GM18873 (cell line): ENCODE data around the gene LAMA3.
A peak's percentile ranks its signal among the peaks of the same experiment; 100 is the strongest.

Experiments used
- ATAC-seq: cut with Tn5 transposase; IDR thresholded peaks from one replicate; pipeline ENCODE4 v1.9.1; 2021; ENCODE audit warnings: mild to moderate bottlenecking, moderate library complexity, moderate number of reproducible peaks; ENCODE audit not compliant: unreplicated experiment, low FRiP score

LAMA3 gene

DNA sequence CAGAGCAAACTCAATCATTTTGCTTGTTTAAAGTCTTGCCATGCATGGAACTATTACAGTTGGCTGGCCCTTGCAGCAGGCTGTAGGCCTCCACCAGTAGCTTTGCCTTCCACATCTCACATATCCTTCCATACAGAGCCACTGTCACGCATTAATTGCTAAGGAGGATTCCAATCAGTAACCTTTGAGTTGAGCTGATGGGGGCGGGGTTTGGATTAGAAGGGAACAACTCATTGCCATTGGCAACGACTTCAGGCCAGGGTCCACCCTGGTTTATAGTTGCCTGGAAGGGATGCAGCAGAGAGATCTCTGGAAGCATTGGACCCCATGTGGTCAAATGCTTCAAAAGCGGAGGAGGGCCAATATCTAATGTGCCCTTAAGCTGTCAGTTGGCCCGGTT lies 262.0 kb downstream of the LAMA3 start:
- ATAC-seq, result no peak

DNA sequence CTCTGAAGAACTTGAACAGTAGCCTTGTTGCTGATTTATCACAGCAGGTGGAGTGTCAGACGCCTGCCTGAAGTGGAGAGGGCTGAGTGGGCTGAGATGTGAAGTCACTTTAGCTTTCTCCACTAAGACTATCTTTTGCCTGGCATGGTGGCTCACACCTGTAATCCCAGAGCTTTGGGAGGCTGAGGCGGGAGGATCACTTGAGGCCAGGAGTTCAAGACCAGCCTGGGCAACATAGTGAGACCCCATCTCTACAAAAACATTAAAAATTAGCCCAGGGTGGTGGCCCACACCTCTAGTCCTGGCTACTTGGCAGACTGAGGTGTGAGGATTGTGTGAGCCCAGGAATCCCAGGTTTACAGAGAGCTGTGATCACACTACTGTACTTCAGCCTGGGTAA lies 264.7 kb downstream of the LAMA3 start:
- ATAC-seq, result no peak

DNA sequence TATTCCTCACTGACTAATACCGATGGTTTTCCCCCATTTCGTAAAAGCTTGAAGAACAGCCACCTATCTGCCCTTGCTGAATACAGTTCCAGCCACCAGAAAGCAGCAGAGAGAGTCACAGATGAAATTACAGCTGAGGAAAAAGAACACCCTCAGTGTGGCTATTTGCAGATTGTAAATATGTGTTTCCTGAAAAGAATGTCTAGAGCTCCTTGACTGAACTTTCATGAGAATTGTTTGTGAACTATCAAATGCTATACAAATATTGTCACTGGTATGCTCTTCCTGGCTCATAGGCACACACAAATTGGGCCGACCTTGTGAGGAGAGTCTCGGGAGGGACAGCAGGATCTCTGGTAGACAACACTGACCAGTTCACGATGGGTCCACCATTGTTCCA lies 267.2 kb downstream of the LAMA3 start:
- ATAC-seq, result no peak

DNA sequence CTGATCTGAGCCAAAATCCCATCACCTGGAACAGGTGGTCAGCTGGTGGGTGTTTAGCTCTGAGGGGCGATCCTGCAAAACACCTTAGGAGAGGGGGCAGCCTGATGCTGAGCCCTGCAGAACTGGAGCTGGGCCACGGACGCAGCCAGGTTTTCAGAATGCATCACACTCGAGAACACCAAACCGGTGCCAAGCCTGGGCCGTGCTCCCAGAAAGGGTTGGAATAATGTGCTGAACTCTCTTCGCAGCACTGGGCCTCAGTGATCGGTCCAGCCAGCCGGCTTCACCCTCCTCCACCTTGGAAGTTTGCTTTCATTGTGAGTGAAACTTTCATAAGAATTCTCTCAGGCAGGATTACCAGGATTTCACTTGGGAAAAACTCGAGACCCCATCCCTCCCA lies 268.8 kb downstream of the LAMA3 start:
- ATAC-seq, result no peak

DNA sequence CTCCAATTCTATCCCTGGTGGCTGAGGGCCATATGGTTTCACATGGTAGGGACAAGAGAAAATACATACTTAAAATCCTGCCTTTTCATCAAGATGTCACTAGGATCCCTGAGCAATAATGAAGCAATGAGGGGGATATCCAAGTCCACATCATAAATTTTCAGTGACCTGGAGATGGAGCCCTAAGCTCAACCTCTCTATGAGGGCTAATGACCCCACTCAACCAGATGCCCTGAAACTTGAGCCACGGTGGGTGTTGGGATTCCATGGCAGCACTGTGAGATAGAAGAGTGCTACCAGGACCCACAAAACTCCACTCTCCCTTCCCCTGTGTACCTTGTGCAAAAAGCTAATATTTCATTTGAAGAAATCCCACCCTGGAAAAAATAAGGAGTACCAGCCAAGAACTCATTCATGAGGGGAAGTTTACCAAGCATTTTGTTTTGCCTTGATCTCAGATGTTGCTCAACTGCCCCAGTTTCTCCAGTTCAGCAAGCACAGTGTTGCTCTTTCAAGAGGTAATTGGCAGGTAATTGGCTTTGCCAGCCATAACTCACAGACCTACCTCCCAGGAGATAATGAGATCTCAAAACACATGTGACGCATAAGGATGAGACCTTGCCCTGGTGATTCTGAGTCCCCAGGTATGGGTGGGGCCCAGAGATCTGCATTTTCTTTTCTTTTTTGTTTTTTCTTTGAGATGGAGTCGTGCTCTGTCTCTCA lies 274.4 kb downstream of the LAMA3 start:
- no peak for ATAC-seq

DNA sequence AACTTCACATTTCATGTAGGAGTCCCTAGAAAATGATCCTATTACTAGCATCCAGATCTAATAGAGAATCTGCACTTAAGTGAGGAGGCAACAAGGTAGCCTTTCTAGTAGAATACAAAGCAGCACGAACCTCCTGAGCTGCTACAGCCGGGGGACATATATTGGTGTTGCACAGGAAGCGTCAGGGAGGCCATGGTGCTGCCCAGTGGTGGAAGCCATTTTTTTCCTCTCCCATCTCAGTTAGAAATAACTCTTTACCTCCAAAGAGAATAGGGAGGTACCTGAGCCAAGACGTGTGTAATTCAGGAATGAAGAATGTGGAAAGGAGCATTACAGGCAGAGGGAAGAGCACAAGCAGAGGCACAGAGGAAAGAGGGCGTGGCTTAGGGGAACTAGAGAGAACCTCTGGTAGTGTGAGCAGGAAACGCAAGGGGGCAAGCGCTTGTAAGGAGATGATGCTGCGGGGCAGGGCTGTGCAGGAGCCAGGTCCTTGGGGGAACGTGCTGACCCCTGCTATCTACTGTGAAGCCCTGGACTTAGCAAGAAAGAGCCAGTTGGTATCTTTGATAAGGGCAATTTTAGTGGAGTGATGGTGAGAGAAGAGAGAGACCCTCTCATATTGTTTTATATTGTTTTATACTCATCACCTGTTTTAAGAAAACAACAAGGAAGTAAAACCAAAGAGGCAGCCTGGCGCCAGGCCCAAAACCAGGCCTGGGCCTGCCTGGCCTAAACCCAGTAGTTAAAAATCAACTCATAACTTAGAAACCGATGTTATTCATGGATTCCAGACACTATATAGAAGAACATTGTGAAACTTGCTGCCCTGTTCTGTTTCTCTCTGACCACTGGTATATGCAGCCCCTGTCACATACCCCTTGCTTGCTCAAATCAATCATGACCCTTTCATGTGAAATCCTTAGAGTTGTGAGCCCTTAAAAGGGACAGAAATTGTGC lies 275.3 kb downstream of the LAMA3 start:
- no peak for ATAC-seq

DNA sequence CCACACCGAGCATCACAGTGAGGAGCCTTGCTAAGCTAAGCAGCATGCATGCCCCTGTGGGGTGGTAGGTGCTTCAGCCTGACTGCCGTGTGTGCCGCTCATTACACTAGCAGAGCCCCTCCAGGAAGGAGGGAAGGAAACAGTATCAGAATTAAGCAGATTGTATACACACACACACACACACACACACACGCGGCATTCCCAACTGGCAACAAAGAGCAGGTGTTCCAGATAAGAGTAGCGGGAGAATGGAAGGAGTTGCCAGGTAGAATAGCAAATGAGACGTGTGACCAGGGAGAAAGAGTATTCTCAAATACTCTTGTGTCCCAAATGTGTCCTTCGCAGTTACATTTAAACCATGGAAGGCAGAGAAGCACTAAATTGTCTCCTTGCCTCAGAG lies 277.7 kb downstream of the LAMA3 start:
- ATAC-seq, result no peak

DNA sequence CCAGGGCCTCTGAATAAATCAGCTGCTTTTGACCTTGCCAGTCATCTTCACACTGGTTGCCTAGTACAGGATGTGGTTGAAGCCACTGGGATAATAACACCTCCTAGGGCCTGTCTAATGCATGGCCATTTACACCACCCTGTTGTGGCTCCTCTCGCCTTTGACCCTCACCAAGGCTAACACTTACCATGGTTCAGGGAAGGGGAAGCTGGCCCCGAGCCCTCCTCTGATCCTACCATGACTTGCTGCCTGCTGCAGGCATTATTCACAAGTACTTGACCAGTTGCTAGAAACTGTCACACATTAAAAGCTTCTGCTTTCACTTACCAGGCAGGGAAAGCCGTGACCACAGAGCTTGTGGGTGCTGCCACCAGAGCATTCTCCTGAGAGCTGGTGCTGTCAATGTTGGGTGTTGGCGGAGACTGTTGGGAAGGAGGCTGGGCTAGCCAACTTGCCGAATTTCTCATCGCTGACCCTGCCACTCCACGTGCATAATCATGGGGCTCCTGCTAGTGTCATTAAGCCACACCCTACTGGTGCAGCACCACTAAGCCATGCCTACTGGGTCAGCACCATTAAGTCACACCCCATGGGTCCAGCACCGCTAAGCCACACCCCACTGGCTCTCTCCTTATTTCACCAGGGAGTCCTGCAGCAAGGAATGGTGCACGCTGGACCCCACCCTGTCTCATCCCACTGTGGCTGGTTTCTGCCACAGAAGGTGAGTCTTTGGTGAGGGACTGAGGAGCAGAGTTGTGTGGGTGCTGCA lies 278.3 kb downstream of the LAMA3 start:
- ATAC-seq, result peak; percentile 71

DNA sequence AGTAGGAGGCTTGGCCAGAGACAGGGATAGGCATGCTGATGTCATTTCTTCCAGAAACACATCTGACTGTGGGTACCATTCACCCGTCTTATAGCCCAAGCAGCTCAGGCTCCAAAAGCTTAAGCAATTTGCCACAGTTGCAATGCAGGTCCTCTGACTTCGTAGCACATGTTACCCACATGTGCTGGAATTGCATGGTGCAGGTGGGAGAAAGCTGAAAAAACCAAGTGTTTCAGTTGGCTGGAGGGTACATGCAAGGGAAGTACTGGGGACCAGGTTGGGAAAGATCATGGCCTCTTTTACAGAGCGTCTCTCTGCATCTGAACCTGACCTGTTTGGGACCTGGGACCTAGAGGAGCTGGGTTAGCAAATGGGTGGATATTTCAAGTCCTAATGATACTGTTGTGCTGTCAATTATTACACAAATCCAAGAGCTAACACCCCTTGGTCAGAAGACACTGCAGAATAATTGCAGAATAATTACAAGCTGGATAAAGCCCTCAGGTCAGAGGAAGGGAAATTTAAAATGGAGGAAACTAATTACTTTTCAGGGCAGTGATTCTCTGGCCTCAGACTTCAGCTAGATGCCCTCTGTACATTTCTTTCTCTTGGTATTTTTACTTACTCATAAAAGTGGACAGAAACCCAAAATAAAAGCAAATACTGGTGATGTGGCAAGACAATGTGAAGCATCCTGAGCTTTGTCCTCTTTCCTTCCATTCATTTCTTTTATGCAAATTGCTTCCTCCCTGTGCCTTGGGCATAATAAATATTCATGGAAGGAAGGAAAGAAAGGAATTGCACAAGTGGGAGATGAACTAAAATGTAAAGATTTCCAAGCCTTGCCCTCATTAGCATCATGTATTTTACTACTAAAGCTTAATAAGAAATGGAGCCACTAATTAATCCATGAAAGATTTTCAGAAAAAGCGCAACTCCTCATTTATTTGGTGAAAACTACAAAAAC lies 279.7 kb downstream of the LAMA3 start:
- no peak for ATAC-seq

DNA sequence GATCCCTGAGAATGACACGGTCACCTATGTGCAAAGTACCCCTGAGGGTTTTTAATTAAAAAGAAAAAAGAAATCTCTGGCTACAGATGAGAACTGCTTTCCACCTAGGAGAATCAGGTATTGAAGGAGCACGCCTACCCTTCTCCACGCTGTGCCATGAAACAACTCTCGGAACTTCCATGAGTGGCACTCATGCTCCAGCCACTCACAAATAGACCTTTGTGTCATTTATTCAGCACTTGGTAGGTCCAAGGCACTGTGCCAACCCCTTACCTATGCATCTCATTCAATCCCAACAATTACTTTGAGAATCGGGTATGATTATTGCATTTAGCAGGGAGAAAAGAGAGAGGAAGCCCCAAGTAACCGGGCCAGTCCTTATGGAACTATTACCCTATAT lies 280.4 kb downstream of the LAMA3 start:
- ATAC-seq, result no peak

DNA sequence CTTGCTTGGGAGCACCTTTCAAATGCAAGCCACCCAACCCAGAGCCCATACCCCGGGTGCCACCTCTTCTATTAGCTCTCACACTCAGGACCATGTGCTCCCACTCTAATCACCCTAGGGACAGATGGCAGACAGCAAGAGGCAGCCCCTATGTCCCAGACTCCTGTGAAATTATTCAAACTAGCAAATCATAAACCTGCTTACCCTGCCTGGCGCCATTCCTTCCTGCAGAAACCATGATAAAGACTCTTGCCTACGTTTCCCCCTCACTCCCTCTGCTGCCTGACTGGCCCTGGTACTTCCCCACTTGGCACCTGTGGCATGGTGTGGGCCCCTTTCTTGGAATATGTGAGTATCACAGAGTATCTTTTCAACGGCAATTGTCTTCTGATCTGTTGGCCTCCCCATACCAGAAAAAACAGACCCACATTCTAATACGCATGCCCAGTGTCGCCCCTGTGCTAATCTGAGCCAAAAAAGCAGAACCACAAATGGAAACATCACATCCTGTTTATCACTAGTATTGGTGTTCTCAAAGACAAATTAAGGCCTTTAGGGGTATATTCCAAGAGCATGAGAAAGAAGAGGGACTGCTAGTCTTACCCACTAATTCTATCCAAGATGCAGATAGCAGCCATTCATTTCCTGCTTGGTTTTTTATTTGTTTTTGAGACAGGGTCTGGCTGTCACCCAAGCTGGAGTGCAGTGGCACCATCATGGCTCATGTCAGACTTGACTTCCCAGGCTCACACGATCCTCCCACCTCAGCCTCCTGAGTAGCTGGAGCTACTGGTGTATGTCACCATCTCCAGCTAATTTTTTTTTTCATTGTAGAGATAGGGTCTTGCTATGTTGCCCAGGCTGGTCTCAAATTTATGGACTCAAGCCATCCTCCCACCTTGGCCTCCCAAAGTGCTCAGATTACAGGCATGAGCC lies 281.2 kb downstream of the LAMA3 start:
- ATAC-seq, result no peak

DNA sequence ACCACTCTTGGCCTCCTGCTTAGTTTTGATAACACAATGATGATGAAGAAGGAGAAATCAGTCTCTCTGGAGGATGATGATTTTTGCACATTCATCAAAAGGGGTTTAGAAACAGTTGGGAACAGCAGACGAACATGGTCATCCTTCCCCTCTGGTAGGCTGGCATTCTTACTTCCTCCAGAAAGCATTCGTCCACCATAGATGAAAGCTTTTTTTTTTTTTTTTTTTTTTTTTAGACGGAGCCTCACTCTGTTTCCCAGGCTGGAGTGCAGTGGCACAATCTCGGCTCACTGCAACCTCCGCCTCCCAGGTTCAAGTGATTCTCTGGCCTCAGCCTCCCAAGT lies 281.8 kb downstream of the LAMA3 start:
- ATAC-seq, result no peak

DNA sequence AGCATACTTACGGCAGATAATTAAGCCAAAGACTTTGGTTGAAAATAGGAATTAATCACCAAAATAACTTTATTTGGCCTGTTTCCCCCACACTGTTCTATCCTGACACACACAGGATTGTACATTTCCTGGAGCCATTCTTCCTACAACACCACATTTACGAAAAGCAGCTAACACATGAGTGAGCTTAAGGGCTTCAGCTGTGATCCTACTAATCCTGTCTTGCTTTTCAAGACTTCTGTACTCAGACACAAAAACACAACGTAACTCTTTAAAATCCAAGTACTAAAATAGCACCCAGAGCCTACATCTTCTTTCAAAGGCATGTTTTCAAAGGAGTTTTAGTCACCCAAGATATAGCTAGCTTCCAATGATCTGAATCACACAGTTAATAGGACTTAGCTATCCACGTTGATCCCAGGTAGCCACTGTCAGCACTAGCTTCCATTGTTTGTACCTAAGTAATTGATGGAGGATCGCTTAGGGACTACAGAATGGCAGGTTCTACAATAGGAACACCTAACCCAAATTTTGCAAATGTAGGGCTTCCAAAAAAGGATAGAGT lies 282.5 kb downstream of the LAMA3 start:
- ATAC-seq, result no peak

DNA sequence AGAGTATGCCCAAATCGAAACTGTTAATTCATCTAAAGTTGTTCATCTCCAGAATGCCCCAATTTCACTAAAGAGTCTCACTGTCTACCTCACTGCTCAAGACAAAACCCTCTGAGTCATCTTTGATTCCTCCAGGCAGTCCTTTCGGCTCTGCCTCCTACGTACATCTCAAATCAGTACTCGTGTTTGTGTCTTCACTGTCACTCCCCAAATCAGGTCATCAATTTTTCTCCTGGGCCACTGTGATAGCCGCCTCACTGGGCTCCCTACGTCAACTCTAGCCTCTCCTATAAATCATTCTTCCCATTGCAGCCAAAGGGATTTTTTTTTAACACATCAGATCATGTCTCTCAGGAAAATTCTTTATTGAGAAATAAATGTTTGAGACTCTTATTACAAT lies 283.2 kb downstream of the LAMA3 start:
- no peak for ATAC-seq

DNA sequence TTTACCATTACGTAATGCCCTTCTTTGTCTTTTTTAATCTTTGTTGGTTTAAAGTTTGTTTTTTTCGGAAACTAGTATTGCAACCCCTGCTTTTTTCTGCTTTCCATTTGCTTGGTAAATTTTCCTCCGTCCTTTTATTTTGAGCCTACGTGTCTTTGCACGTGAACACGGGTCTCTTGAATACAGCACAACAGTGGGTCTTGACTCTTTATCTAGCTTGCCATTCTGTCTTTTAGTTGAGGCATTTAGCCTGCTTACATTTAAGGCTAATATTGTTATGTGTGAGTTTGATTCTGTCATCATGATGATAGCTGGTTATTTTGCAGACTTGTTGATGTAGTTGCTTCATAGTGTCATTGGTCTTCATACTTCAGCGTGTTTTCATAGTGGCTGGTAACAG lies 287.9 kb downstream of the LAMA3 start:
- no peak for ATAC-seq

DNA sequence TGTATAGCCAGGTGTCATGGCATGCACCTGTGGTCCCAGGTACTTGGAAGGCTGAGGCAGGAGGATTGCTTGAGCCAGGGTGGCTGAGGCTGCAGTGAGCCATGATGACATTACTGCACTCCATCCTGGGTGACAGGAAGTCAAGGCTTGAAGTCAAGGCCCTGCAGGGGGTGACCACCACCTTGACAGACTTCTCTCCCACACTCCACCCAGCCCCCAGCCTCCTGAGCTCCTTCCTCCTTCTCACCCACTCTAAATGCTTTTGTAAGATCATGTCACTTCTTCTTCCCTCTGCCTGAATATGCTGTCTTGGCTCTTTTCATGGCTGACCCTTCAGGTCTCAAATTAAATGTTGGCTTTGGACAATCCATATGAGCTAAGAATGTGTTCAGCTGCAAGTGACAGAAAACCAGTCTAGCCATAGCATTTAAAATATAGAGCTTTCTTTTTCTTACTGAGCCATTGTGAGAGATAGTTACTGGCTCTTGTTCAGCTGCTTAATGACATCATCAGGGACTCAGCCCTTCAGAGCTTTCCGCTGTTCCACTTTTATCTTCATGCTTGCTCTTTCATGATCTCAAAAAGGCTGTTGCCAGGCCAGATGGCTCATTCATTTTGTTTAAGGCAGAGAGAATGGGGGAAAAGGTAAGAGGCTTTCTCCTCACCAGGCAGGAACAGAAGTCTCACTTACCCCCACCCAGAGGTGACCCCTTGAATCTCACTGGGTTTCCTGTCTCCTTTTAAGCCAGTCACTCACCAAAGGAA lies 288.6 kb downstream of the LAMA3 start:
- ATAC-seq, result no peak

DNA sequence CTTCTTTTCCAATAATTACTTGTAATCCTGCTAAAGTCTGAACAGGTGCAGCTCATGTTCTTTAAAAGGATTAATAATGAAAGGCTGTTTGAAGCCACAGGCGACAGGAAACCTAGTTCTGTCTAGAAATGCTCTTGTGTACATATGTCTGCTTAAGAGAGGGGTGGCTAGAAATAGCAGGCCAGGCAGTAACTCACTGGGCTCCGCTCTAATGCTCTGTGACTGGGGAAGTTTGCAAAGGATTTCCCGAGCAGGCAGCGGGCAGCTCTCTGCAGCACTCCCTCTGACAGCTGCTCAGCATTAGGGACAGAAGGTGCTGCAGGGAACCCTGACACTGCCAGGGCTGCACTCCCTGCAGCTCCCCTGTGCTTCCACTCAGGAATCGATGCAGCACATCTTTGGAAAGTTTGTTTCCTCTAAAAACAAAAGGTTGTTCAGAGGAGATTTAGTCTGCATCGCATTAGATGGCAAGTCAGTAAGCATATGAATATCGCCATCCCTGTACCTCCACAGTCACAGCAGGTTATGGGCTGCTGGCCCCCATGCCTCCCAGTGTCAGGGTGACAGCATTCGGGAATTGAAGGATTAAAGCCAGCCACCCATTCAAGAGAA lies 292.2 kb downstream of the LAMA3 start:
- ATAC-seq, result peak; percentile 89
